Choroid plexus epithelial cell (primary cell): Measurements from ENCODE around the gene PRLH.

Source experiments
- DNase-seq: peaks from one replicate; pipeline ENCODE4 v3.0.0-alpha.2; 2010; ENCODE audit warnings: low read depth
- H3K4me3 ChIP-seq: 2 replicates; pipeline ENCODE4 v1.5.1; 2011; ENCODE audit warnings: low read depth, mild to moderate bottlenecking, control low read depth, low read length, moderate library complexity
- TF ChIP-seq, protein P1 (sequence below): conservative IDR thresholded peaks from 2 replicates; pipeline ENCODE4 v1.5.1; 2011; ENCODE audit warnings: low read depth, mild to moderate bottlenecking, control low read depth, inconsistent platforms, low read length, moderate library complexity

Gene PRLH

DNA sequence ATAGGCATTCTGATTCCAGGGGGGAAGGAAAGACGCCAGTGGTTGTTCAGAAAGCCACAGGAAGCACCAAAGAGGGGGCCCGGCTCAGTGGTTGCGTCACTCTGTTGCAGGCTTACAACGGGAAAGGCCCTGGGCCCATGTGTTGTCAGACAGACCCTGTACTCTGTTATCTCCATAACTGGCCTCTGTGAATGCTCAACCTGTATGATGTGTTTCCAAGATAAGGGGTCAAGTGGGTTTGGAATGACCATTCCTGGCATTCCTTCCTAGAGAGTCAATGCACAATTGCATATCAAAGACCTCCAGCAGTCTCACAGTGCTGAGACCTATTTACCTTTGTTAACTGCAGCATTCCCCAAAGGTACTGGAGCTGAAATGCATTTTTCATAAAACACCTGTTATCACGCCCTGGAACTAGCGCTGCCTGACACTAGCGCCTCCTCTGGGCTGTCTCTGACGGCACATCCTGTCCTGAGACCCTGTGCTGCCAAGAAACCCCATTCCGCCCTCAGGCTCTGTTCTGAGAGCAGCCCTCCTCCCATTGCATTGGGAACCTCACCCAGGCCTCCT lies 47.9 kb downstream of the PRLH start:
- H3K4me3 ChIP-seq, result no peak overlapping the region
- peak; percentile 58 for DNase-seq
- TF ChIP-seq, protein P1, sequence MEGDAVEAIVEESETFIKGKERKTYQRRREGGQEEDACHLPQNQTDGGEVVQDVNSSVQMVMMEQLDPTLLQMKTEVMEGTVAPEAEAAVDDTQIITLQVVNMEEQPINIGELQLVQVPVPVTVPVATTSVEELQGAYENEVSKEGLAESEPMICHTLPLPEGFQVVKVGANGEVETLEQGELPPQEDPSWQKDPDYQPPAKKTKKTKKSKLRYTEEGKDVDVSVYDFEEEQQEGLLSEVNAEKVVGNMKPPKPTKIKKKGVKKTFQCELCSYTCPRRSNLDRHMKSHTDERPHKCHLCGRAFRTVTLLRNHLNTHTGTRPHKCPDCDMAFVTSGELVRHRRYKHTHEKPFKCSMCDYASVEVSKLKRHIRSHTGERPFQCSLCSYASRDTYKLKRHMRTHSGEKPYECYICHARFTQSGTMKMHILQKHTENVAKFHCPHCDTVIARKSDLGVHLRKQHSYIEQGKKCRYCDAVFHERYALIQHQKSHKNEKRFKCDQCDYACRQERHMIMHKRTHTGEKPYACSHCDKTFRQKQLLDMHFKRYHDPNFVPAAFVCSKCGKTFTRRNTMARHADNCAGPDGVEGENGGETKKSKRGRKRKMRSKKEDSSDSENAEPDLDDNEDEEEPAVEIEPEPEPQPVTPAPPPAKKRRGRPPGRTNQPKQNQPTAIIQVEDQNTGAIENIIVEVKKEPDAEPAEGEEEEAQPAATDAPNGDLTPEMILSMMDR, result peak; percentile 20

DNA sequence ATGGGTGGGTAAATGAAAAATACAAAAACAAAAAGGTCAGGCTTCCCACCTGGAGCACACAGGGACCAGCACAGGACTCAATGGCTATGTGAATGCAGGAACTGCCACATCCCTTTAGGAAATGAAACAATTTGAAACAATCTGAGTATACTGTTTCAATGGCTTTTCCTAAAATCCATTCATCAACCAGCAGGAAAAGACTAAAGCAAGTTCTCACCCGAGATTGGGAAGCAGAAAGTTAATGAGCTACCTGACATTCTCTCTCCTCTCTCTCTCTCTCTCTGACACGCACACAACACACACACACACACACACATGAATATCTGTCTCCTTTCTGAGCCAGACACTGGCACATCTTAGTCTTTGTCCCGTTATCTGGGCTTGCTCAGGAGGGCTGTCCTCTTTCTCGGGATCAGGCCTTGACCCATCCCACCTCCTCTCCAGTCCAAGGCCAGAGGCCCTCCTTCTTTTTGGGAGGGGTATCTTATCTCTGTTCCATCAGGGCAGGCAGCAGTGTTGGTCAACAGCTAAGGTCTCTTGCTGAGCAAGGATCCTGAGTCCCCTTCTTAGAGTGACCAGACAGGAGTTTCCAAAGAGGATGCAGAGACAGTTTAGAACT lies 49.4 kb downstream of the PRLH start:
- TF ChIP-seq, protein P1, result no peak
- no peak overlapping the region for H3K4me3 ChIP-seq
- DNase-seq, result no peak

DNA sequence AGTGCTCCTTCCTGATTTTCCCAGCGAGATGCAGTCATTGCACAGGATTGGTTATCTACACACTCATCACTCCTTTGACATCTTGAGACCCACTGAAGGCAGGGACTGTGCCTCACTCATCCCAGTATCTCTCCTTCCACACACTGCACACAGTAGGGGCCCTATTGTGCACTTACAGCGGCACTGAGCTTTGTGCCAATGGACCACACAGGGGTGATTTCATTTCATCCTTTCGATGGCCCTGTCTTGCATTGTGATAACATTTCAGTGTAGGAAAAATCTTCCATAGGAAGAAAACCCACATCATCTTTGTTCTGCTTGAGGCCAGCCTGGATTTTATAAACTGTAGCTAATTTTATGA lies 50.0 kb downstream of the PRLH start:
- DNase-seq, result no peak
- TF ChIP-seq, protein P1, result no peak
- no peak overlapping the region for H3K4me3 ChIP-seq
